ENCODE results near the gene ZIC2. TPM values are rescaled to one million over a fixed set of nuclear protein-coding genes. Genes with fewer than 3 reads are reported as not detected.

The ZIC2 gene
- total RNA-seq, 2 experiments from 2014 or later, result not detected

DNA sequence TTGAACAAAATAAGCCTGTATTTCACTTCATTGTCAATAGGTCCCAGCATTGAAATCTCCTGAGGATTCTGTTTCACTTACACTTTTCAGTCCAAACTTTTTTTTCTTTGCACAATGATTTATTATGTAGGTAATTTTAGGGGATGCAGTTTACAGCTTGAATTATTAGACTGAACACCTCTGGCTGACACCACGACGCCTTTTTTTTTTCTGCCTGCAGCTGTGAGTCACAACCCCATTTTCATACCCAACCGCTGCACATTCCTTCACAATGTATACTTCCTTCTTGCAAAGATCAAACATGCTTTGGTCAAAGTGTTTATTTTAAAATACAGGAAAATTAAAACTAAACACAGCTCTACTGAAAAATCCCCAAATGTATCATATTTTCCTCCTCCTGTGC is 11.4 kb downstream of the ZIC2 start:
- no peak for ATAC-seq
- CTCF ChIA-PET, result interaction anchor here (0.9 to 1.3 kb wide), 2 partner anchors 242 to 522 kb away, joined by 3 read pairs; no protein-coding TSS in a partner anchor
- Mint-ChIP-seq H3K4me3 (no peak overlapping the region), H3K27ac (no peak overlapping the region), H3K4me1 (ENCODE audit: low read depth) (peaks cover 18% of the 10 kb centered on the region), H3K9me3 (ENCODE audit: insufficient read depth) (no peaks in the 10 kb centered on the region), H3K36me3 (ENCODE audit: low read depth) (peaks cover 2% of the 10 kb centered on the region), H3K27me3 (ENCODE audit: low read depth) (peaks cover 79% of the 10 kb centered on the region)
- POLR2A ChIA-PET, result interaction anchor here (1.1 kb wide), 1 partner anchor 19 kb away, joined by 3 read pairs; no protein-coding TSS in a partner anchor
- DNase-seq, result no peak

DNA sequence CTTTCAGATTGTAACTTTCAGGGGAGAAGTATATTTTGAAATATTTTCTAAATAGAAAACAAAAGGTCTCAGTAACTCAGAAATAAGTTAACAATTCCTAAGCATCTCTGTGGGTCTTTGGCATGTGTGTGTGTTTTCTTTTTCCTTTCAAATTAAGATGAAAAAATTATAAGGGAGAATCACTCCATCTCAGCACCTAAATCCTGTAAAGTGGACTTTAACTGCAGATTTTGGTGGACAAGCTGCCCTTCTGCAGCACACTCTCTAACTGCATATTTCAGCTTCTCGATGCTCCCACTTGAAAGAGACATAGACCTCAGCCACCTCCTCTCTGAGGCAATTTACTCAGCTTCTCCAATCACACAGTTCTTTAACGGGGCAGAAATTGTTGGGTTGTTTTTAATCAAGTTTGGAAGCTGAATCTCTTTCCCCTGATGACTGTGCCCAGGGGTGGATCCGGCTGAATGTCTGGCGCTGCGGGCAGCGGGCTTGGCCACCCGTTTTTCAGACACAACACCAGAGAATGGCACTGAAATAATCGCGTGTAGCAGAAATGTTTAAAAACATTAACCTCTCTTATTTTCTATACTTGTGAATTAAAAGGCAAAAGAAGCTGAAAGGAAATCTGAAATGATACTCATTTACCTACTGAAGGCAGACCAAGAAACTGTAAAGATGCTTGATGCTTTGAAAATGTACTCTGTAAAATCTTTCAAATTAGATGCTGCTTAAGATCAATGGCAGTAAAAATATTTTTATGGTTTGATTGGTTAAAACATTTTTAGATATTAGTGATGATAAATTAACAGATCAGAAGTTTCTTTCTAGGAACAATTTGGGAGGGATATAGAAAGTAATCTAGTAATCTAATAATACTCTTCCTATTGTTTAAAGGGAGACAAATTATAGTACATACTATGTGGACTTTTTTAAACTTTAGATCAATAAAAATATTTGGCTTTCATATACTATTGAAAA is 12.4 kb downstream of the ZIC2 start:
- peaks cover 2% of the 10 kb centered on the region for H3K36me3 Mint-ChIP-seq (ENCODE audit: low read depth)
- no peak overlapping the region for H3K27ac Mint-ChIP-seq
- no peaks in the 10 kb centered on the region for H3K9me3 Mint-ChIP-seq (ENCODE audit: insufficient read depth)
- DNase-seq, result no peak
- H3K4me3 Mint-ChIP-seq, result no peak overlapping the region
- ATAC-seq, result no peak
- POLR2A ChIA-PET, result no interaction called here
- CTCF ChIA-PET, result no interaction called here
- H3K4me1 Mint-ChIP-seq (ENCODE audit: low read depth), result peaks cover 17% of the 10 kb centered on the region
- H3K27me3 Mint-ChIP-seq (ENCODE audit: low read depth), result peaks cover 81% of the 10 kb centered on the region

DNA sequence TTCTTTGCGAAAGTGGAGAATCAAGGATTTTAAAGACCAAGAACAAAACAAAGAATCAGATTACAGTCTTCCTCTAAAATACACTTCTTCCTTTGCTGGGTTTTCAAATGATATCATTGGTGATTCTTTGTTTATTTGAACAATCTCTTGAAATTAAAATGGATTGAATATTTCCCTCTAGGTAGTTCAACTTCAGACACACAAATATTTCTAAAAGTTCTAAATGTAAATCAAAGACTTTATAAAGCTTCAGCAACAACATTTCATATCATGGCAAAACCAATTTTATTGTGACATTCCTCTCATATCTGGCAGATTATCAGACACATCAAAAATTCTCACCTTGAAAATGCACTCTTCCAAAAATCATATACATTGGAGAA is 13.0 kb downstream of the ZIC2 start:
- no peaks in the 10 kb centered on the region for H3K9me3 Mint-ChIP-seq (ENCODE audit: insufficient read depth)
- no peak overlapping the region for H3K27ac Mint-ChIP-seq
- ATAC-seq (no peak), DNase-seq (no peak)
- POLR2A ChIA-PET, result no interaction called here
- H3K27me3 Mint-ChIP-seq (ENCODE audit: low read depth), result peaks cover 81% of the 10 kb centered on the region
- CTCF ChIA-PET, result no interaction called here
- H3K36me3 Mint-ChIP-seq (ENCODE audit: low read depth), result peaks cover 2% of the 10 kb centered on the region
- H3K4me1 Mint-ChIP-seq (ENCODE audit: low read depth), result peaks cover 12% of the 10 kb centered on the region
- H3K4me3 Mint-ChIP-seq, result no peak overlapping the region

DNA sequence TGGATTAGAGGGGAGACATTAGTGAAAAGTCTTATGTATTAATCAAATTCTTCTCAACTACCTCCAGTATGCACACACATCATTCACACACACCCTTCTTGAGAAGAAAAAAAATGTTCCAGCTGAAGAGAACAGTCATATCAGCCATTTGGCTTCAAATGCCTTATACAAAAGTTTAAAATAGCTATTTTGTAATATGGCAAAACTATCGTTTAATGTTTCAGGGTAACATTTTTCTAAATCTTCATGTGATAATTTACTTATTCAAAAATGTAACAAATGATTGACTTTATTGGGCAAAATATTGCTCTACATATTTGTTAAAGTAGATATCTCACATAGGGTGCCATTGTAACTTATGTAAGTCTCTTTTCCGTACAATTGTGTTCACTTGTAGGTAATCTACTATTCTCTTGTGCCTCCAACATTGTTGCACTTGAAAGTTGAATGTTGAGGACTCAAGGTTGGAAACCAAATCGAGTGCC is 13.6 kb downstream of the ZIC2 start:
- peaks cover 78% of the 10 kb centered on the region for H3K27me3 Mint-ChIP-seq (ENCODE audit: low read depth)
- DNase-seq, result no peak
- H3K27ac Mint-ChIP-seq, result no peak overlapping the region
- H3K4me1 Mint-ChIP-seq (ENCODE audit: low read depth), result peaks cover 7% of the 10 kb centered on the region
- ChIA-PET CTCF (interaction anchor here (1.2 kb wide), 1 partner anchor 520 kb away, joined by 3 read pairs; no protein-coding TSS in a partner anchor), POLR2A (no interaction called here)
- no peak overlapping the region for H3K4me3 Mint-ChIP-seq
- no peaks in the 10 kb centered on the region for H3K36me3 Mint-ChIP-seq (ENCODE audit: low read depth)
- H3K9me3 Mint-ChIP-seq (ENCODE audit: insufficient read depth), result no peaks in the 10 kb centered on the region
- no peak for ATAC-seq

DNA sequence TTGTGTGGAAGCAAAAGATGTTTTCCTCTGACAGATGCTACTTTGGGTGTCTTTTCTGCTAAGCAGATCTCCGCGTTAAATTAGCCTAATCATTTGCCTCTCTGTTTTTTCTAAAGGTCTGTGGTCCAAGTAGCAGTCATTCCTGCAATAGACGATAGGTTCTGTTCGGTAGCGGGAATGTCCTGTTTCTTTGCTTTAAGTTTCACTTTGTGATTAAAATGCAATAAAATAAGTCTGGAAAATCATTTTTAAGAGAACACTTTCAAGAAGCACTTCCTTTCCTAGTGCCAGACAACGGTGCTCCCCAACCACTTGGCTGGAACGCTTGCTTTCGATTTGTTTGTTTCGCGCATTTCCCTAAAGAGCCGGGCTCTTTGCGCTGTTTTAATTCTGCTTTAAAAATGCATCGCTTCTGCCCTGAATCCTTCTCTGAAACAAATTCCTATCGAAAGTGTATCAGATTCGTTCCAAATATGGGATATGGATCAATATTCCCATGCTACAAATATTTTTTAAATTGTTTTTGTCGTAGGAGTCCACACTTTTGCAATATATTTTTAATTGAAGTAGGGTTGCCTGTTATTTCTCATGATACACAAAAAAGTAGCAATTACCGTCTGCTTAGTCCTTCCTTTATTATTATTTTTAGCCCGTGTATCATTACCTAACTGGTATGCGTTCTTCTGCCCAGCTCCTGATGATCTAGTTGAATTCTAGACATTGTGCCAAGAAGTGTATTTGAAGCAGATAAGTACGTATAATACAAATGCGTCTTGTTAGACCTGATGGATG is 14.2 kb downstream of the ZIC2 start:
- no peak overlapping the region for H3K27ac Mint-ChIP-seq
- peaks cover 2% of the 10 kb centered on the region for H3K4me1 Mint-ChIP-seq (ENCODE audit: low read depth)
- CTCF ChIA-PET, result interaction anchor here (1.2 kb wide), 1 partner anchor 519 kb away, joined by 3 read pairs; no protein-coding TSS in a partner anchor
- DNase-seq (no peak), ATAC-seq (no peak)
- no peaks in the 10 kb centered on the region for H3K9me3 Mint-ChIP-seq (ENCODE audit: insufficient read depth)
- POLR2A ChIA-PET, result no interaction called here
- no peaks in the 10 kb centered on the region for H3K36me3 Mint-ChIP-seq (ENCODE audit: low read depth)
- no peak overlapping the region for H3K4me3 Mint-ChIP-seq
- H3K27me3 Mint-ChIP-seq (ENCODE audit: low read depth), result peaks cover 72% of the 10 kb centered on the region

DNA sequence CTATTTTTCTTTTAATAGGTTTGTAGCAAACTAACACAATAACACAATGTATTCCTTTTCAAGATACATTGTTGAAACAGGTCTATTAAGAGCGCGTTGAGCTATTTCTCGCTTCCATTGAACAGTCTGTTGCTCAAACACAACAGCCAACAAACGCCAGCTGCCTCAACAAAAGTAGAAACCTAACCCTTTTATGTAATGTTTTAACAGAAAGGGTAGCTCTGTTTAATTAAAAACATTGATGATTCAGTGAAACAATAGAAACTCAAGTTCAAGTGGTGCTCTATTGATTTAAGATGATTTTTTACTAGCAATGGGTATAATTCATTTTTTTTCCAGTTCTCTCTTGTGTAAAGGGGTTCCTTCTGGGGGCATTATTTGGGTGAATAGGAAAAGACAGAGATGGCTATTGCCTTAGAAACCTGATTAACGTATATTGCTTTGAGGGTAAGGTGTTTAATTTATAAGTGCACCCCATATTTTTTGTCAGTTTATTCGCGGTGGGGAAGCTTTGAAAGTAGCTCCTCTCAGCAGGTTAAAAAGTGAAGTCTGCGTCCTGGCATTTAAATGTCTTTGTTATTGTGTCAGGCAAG is 14.9 kb downstream of the ZIC2 start:
- ATAC-seq (no peak), DNase-seq (no peak)
- CTCF ChIA-PET, result no interaction called here
- Mint-ChIP-seq H3K27me3 (ENCODE audit: low read depth) (peaks cover 66% of the 10 kb centered on the region), H3K9me3 (ENCODE audit: insufficient read depth) (no peaks in the 10 kb centered on the region), H3K36me3 (ENCODE audit: low read depth) (no peaks in the 10 kb centered on the region), H3K27ac (no peak overlapping the region), H3K4me3 (no peak overlapping the region), H3K4me1 (ENCODE audit: low read depth) (peaks cover 4% of the 10 kb centered on the region)
- POLR2A ChIA-PET, result no interaction called here

DNA sequence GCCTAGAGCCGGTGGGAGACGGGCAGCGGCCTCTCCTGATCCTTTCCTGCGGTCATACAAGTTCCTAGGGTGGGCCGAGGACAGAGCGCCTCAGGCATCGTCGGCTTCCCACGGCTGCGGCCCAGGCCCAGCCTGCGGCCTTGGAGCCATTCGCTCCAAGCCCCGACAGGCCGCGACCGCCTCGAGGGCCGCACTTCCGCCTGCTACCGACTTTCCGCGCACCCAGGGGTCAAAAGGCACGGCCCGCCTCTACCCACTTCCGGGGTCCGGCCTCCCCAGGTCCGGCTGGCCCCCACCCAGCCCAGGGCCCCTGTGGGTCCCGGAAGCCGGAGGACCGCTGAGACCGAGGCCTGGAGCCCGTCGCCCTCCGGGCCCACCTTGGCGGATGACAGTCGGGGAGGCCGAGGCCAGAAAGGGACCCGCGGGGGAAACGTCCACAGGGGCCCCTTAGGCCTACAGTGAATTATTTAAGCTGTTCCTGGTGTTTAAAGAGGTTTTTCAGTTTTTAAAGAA is 16.2 kb downstream of the ZIC2 start:
- Mint-ChIP-seq H3K27me3 (ENCODE audit: low read depth) (peaks cover 59% of the 10 kb centered on the region), H3K4me3 (no peak overlapping the region), H3K36me3 (ENCODE audit: low read depth) (no peaks in the 10 kb centered on the region), H3K9me3 (ENCODE audit: insufficient read depth) (no peaks in the 10 kb centered on the region), H3K4me1 (ENCODE audit: low read depth) (peaks cover 5% of the 10 kb centered on the region), H3K27ac (no peak overlapping the region)
- ATAC-seq (no peak), DNase-seq (no peak)
- ChIA-PET CTCF (no interaction called here), POLR2A (no interaction called here)

DNA sequence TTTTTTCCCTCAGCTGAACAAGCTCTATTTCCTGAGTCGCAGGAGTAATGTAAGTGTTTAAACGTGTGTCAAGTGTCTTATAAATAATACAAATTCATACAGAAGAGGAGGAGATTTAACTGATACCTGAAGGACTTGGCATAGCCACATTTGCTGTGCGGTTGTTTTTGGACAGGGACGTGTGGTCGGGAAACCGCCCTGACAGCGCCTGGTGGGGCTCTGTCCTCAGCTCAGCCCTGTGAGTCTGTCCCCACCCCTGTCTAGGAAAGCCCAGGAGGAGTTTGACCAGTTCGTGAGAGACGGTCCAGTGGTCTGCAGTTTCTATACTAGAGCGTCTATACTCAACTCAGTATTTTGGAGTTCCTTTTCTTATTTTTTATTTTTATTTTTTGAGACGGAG is 16.7 kb downstream of the ZIC2 start:
- Mint-ChIP-seq H3K4me1 (ENCODE audit: low read depth) (peaks cover 5% of the 10 kb centered on the region), H3K4me3 (no peak overlapping the region), H3K36me3 (ENCODE audit: low read depth) (no peaks in the 10 kb centered on the region), H3K27ac (no peak overlapping the region), H3K27me3 (ENCODE audit: low read depth) (peaks cover 54% of the 10 kb centered on the region), H3K9me3 (ENCODE audit: insufficient read depth) (no peaks in the 10 kb centered on the region)
- POLR2A ChIA-PET, result no interaction called here
- ATAC-seq (no peak), DNase-seq (no peak)
- CTCF ChIA-PET, result no interaction called here

DNA sequence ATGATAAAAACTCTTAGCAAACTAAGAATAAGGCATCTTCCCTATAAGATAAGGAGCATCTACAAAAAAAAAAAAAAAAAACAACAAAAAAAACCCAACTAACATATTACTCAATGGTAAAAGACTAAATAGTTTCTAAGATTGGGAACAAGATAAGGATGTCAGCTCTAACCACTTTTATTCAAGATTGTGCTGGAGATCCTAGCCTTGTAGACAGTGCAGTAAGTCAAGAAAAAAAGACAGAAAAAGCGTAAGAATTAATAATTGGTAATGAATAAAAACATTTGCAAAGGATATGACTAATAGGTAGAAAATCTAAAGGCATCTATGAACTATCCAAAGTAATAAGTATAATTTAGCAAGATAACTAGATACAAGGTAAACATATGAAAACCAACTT is 33.0 kb downstream of the ZIC2 start:
- DNase-seq, result no peak
- Mint-ChIP-seq H3K4me1 (ENCODE audit: low read depth) (no peaks in the 10 kb centered on the region), H3K4me3 (no peak overlapping the region), H3K27ac (no peak overlapping the region), H3K9me3 (ENCODE audit: insufficient read depth) (no peaks in the 10 kb centered on the region), H3K27me3 (ENCODE audit: low read depth) (peaks cover 15% of the 10 kb centered on the region), H3K36me3 (ENCODE audit: low read depth) (no peaks in the 10 kb centered on the region)
- ATAC-seq, result no peak
- POLR2A ChIA-PET, result no interaction called here
- CTCF ChIA-PET, result no interaction called here

DNA sequence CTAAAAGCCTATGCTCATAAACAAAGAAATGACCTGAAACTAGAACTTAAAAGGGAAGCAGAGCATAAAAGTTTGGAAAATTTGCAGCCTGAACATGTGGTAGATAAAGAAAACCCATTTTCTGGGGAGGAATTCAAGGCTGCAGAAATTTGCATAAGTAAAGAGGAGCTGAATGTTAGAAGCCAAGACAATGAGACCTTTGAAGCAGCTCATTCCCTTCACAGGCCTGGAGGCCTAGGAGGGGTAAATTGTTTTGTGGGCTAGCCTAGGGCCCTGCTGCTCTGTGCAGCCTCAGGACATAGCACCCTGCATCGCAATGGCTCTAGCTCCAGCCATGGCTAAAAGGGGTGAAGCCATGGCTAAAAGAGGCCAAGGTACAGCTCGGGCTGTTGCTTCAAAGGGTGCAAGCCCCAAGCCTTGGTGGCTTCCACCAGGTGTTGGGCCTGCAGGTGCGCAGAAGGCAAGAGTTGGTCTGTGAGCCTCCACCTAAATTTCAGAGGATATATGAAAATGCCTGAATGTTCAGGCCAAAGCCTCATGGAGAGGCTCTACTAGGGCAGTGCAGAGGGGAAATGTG is 38.3 kb downstream of the ZIC2 start:
- H3K36me3 Mint-ChIP-seq (ENCODE audit: low read depth), result no peaks in the 10 kb centered on the region
- no peaks in the 10 kb centered on the region for H3K9me3 Mint-ChIP-seq (ENCODE audit: insufficient read depth)
- ATAC-seq (no peak), DNase-seq (no peak)
- POLR2A ChIA-PET, result no interaction called here
- H3K4me1 Mint-ChIP-seq (ENCODE audit: low read depth), result no peaks in the 10 kb centered on the region
- no peak overlapping the region for H3K4me3 Mint-ChIP-seq
- no peak overlapping the region for H3K27ac Mint-ChIP-seq
- CTCF ChIA-PET, result no interaction called here
- H3K27me3 Mint-ChIP-seq (ENCODE audit: low read depth), result peaks cover 10% of the 10 kb centered on the region

DNA sequence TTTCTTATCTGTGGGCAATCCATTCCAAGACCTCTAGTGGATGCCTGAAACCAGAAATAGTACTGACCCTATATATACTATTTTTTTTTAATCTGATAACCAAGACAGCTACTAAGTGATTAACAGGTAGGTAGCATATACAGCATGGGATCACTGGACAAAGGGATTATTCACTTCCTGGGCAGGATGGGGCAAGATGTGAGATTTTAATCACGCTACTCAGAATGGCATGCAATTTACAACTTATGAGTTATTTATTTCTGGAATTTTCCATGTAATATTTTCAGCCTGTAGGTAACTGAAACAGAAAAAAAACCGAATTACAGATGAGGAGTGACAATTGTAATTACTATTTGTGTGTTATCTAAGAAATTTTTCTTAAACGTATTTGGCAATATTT is 41.2 kb downstream of the ZIC2 start:
- ChIA-PET CTCF (no interaction called here), POLR2A (no interaction called here)
- H3K27ac Mint-ChIP-seq, result no peak overlapping the region
- H3K9me3 Mint-ChIP-seq (ENCODE audit: insufficient read depth), result no peaks in the 10 kb centered on the region
- no peak overlapping the region for H3K4me3 Mint-ChIP-seq
- no peaks in the 10 kb centered on the region for H3K4me1 Mint-ChIP-seq (ENCODE audit: low read depth)
- H3K36me3 Mint-ChIP-seq (ENCODE audit: low read depth), result no peaks in the 10 kb centered on the region
- H3K27me3 Mint-ChIP-seq (ENCODE audit: low read depth), result peaks cover 7% of the 10 kb centered on the region
- DNase-seq (no peak), ATAC-seq (no peak)
